ENCODE measurements around the gene ZEB1. TPM values are rescaled to one million over a fixed set of nuclear protein-coding genes. Genes with fewer than 3 reads are reported as not detected.
A peak's percentile ranks its signal among the peaks of the same experiment; 100 is the strongest.

ZEB1 gene
- total RNA-seq, 2 donors from 2014 or later: 15.0 to 28.2 TPM

- DNase-seq (ENCODE audit: low spot score): no peak
- H3K27ac ChIP-seq: no peak overlapping the region
- intact Hi-C loops (cut with DNase I): no loop called here
- H3K4me3 ChIP-seq: no peak overlapping the region
- WGBS: 92% methylated on average over 2 of the region's 2 CpGs
- H3K27me3 ChIP-seq (replicated peaks; ENCODE audit: insufficient read depth): no peaks in the 10 kb centered on the region
- TF ChIP-seq CTCF (IDR thresholded peaks at IDR 0.05) (no peak), POLR2AphosphoS5 (IDR thresholded peaks at IDR 0.05) (no peak), POLR2A (IDR thresholded peaks at IDR 0.05) (no peak)
- no peaks in the 10 kb centered on the region for H3K4me1 ChIP-seq (replicated peaks)
- peaks cover 3% of the 10 kb centered on the region for H3K9me3 ChIP-seq
- H3K36me3 ChIP-seq: no peaks in the 10 kb centered on the region
Measured at GRCh38 chr10:31464552-31464951, 145.5 kb downstream of the ZEB1 start.

GRCh38 chr10:31466313-31466712, 147.3 kb downstream of the ZEB1 start:
- Histone ChIP-seq H3K4me3 (no peak overlapping the region), H3K4me1 (replicated peaks) (no peaks in the 10 kb centered on the region), H3K27ac (no peak overlapping the region), H3K36me3 (no peaks in the 10 kb centered on the region), H3K9me3 (peaks cover 3% of the 10 kb centered on the region), H3K27me3 (replicated peaks; ENCODE audit: insufficient read depth) (no peaks in the 10 kb centered on the region)
- TF ChIP-seq CTCF (IDR thresholded peaks at IDR 0.05): no peak
- no peak for TF ChIP-seq POLR2AphosphoS5 (IDR thresholded peaks at IDR 0.05)
- TF ChIP-seq POLR2A (IDR thresholded peaks at IDR 0.05): no peak
- intact Hi-C loops (cut with DNase I): no loop called here
- no peak for DNase-seq (ENCODE audit: low spot score)
- WGBS: 79% methylated on average over 1 of the region's 1 CpG

- no peak for TF ChIP-seq POLR2AphosphoS5 (IDR thresholded peaks at IDR 0.05)
- peak in 3 of 4 experiments; percentile 49 to 64 (median 54) for TF ChIP-seq CTCF (IDR thresholded peaks at IDR 0.05)
- no peak overlapping the region for H3K27ac ChIP-seq
- intact Hi-C loops (cut with DNase I): no loop called here
- H3K4me1 ChIP-seq (replicated peaks): no peaks in the 10 kb centered on the region
- no peak overlapping the region for H3K4me3 ChIP-seq
- H3K36me3 ChIP-seq: no peaks in the 10 kb centered on the region
- 87% methylated on average over 4 of the region's 4 CpGs for WGBS
- H3K9me3 ChIP-seq: peaks cover 3% of the 10 kb centered on the region
- DNase-seq (ENCODE audit: low spot score): peak; percentile 16
- no peaks in the 10 kb centered on the region for H3K27me3 ChIP-seq (replicated peaks; ENCODE audit: insufficient read depth)
Measured at GRCh38 chr10:31467791-31468535, 148.9 kb downstream of the ZEB1 start.

- Histone ChIP-seq H3K4me1 (replicated peaks) (no peaks in the 10 kb centered on the region), H3K4me3 (no peak overlapping the region), H3K36me3 (no peaks in the 10 kb centered on the region), H3K27ac (no peak overlapping the region), H3K9me3 (peaks cover 3% of the 10 kb centered on the region), H3K27me3 (replicated peaks; ENCODE audit: insufficient read depth) (no peaks in the 10 kb centered on the region)
- DNase-seq (ENCODE audit: low spot score): no peak
- no peak for TF ChIP-seq CTCF (IDR thresholded peaks at IDR 0.05)
- no peak for TF ChIP-seq POLR2A (IDR thresholded peaks at IDR 0.05)
- 85% methylated on average over 2 of the region's 2 CpGs for WGBS
- intact Hi-C loops (cut with DNase I): no loop called here
Measured at GRCh38 chr10:31468536-31468859, 149.5 kb downstream of the ZEB1 start.

GRCh38 chr10:31475519-31475918, 156.5 kb downstream of the ZEB1 start:
- Histone ChIP-seq H3K27me3 (replicated peaks; ENCODE audit: insufficient read depth) (no peaks in the 10 kb centered on the region), H3K4me1 (replicated peaks) (no peaks in the 10 kb centered on the region), H3K27ac (no peak overlapping the region), H3K36me3 (no peaks in the 10 kb centered on the region), H3K9me3 (no peaks in the 10 kb centered on the region), H3K4me3 (no peak overlapping the region)
- DNase-seq (ENCODE audit: low spot score): no peak
- intact Hi-C loops (cut with DNase I): no loop called here
- no peak for TF ChIP-seq POLR2AphosphoS5 (IDR thresholded peaks at IDR 0.05)
- no peak for TF ChIP-seq POLR2A (IDR thresholded peaks at IDR 0.05)

Data from prostate gland (tissue), 2 donors.